Activated effector memory CD4-positive, alpha-beta T cell treated with anti-CD3 and anti-CD28 coated beads, Interleukin-2, amount 50 U/mL, for 16 hours (primary cell): ENCODE data around the gene UTP11.
"Not testable (repeated sequence)": the region's sequence is repeated elsewhere in the genome, so short reads cannot be mapped to it uniquely, and the experiment has no call there.

Experiments used
- DNase-seq: peaks from one replicate; pipeline ENCODE4 v3.0.0-alpha.2; 2020

Gene UTP11

GRCh38 chr1:38028105-38028591 is 15.6 kb downstream of the UTP11 start:
- peak; percentile 87 for DNase-seq

DNA sequence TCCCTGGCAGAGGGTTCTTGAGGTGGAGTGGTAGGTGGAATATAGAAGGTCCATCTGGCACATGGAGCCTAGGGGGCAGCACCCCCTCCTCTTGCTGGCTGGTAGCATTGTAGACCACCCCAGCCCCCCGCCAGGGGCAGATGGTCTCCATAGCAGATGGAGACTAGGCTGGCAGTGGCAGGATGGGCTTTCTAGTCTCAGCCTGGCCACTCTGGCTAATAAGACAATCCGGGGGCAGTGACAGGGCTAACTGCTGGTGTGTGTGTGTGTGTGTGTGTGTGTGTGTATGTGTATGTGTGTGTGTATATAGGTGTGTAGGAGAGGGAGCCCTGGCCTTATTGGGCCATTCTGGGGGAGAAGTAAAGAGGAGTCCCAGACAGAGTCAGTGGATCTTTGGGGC is 16.1 kb downstream of the UTP11 start:
- no peak for DNase-seq

GRCh38 chr1:38029081-38029681 is 16.6 kb downstream of the UTP11 start:
- DNase-seq = no peak

- peak; percentile 90 for DNase-seq
Observed at GRCh38 chr1:38029685-38030511, 17.4 kb downstream of the UTP11 start.

DNA sequence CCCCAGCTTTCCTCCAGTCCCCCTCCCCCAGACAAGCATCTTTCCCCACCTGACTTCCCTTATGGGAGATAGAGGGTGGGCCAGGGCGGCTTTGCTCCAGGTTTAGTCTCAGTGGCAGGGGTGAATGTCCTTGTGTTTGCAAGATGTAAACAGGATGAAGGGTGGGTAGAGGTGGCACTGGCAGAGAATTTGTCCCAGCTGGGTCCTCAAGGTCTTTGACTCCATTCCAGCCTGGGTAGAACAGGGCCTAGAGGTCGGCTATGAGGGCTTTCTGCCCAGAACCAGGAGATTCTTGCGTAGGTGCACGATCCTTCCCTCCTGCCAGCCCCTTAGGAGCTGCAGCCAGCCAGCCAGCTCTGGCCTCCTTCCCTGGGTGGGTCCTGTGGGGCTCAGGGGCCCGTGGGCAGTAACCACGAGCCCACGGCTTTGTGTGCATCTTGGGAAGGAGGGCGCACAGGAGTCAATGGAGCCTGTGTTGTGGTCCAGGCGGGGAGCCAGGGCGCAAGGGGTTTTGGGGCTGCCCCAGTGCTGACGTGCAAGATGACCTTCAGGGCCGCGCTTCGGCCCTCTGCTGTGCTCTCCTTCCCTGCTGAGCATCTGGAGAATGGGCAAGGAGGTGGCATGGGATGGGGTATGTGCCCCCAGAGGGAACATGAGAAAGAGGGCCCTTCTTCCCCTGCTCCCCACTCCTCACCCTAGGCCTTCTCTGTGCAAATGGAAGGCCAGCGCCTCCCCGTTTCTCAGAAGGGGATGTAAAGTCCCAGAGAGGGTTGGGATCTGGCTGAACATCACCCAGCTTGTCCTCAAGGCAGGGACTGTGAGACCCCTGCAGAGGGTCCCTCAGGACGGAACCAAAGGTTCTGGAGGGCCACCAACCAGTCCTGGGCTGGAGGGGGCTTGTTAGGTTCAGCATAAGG is 18.3 kb downstream of the UTP11 start:
- no peak for DNase-seq

- no peak for DNase-seq
Observed at GRCh38 chr1:38031513-38031866, 19.0 kb downstream of the UTP11 start.

- DNase-seq = not testable (repeated sequence)
Observed at GRCh38 chr1:38032992-38033391, 20.5 kb downstream of the UTP11 start.

DNA sequence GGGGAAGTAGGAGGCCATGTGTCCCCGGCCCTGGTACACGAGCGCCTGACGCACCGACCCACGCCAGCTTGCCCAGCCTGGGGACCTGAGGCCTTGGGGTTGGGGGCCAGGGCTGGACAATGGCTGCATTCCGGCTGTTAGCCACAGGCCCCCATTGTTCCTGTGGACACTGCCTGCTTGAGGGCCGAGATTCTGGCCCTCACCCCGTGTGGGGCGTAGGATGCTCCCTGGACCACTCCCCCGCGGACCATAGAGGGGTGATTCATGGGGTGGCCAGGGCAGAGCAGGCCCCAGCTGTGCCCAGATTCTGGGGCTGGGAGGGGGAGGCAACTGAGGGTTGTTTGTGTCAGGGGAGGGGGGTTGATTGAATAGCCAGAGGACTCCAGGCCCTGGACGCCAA is 22.3 kb downstream of the UTP11 start:
- DNase-seq = peak; percentile 57

GRCh38 chr1:38037221-38037939 is 24.8 kb downstream of the UTP11 start:
- DNase-seq = peak; percentile 64

DNA sequence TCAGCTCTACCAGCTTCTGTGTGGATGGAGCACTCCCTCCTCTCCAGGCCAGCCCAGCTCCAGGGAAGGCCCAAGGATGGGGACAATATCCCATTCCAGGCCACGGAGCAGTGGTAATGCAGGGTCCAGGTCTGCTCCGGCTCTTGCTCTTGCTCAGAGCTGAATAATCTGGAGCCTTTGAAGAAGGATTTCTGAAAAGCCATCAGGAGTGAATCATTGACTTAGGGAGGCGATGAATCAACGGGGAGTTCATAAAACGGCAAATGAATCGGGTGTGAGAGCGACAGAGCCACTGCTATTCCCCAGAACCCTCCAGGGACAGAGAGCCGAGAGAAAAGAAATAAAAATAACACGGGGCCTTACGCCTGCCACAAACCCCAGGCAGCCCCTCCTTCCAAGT is 26.3 kb downstream of the UTP11 start:
- DNase-seq = no peak

- peak; percentile 24 for DNase-seq
Observed at GRCh38 chr1:38039331-38040088, 27.0 kb downstream of the UTP11 start.

- no peak for DNase-seq
Observed at GRCh38 chr1:38041936-38042834, 29.7 kb downstream of the UTP11 start.

- no peak for DNase-seq
Observed at GRCh38 chr1:38043036-38043747, 30.7 kb downstream of the UTP11 start.

GRCh38 chr1:38044221-38045215 is 32.0 kb downstream of the UTP11 start:
- no peak for DNase-seq

DNA sequence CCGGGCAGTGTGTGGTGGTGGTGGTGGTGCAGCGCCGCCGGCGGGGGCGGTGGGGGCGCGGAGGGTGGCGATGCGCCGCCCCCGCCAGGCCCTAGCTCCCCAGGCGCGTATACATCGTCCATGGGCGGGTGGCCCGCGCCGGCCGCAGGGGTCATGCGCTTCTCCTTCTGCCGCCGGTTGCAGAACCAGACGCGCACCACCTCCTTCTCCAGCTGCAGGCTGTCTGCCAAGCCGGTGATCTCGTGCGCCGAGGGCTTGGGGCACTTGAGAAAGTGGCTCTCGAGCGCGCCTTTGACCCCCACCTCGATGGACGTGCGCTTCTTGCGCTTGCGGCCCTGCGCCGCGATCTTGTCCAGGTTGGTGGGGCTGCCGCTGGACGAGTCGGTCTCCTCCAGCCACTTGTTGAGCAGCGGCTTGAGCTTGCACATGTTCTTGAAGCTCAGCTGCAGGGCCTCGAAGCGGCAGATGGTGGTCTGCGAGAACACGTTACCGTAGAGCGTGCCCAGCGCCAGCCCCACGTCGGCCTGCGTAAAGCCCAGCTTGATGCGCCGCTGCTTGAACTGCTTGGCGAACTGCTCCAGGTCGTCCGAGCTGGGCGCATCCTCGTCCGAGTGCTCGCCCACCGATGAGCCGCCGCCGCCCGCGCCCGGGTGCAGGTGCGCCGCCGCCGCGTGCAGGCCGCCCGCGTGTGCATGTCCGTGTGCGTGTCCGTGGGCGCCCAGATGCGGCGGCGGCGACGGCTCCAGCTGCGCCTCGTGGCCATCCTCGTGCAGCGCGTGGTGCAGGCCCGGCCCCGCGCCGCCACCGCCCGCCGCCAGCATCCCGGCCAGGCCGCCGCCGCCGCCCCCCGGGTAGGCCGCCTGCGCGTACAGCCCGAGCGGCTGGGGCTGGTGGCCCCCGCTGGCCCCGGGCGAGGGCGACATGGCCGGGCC is 33.1 kb downstream of the UTP11 start:
- DNase-seq = no peak

DNA sequence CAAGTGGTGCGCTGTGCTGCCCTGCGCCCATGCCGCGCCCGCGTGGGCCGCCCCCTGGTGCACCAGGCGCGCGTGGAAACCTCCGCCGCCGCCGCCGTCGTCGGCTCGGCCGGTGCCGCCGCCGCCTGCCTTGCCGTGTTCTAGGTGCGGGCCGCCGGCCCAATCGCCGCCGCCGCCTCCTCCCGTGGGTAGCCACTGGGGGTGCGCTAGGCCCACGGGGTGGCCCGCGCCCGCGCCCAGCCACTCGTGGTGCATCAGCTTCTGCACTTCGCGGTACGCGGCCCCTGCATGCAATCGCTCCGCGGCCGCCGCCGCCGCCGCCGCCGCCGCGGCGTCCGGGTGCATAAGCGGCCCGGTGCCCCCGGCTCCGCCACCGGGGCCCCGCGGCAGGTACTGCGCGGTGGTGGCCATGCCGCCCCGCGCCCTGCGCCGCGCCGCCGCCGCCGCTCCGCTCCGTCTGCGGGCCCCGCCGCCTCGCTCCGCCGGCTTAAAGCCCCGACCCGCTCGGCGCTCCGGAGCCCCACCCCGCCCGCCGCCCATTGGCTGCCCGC is 33.9 kb downstream of the UTP11 start, which contains the start of gene POU3F1:
Gene POU3F1 (minus strand): TSS at position 461 of the 551 bp plus-strand sequence. CDS start 50 bp downstream, at position 411.
- peak; percentile 72 for DNase-seq
